Amygdala (tissue), 56 donors: ENCODE measurements around the gene PPP6R1.
A peak's percentile ranks its signal among the peaks of the same experiment; 100 is the strongest.
"Not testable (repeated sequence)": the region's sequence is repeated elsewhere in the genome, so short reads cannot be mapped to it uniquely, and the experiment has no call there.

Source experiments
- DNase-seq, 56 donors: peaks; one replicate each; lab custom pipeline; 2025; lab: John Stamatoyannopoulos, UW

Gene PPP6R1

DNA sequence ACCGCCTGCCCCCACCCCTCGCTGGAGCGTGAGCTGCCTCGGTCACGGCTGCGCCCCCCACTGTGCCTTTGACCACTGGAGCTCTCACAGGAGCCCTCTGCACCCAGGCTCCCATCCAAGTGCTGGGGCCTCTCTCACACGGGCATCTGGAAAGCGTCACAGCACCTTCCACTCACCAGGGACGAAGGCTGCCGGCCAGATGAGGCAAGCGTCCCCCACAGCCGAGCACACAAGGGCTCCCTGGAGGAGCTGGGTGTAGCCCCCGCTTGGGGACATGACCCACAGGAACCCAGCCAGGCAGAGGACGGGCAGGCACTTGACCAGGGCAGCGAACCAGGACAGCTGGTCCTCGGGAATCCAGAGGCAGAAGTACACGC lies 30.8 kb downstream of the PPP6R1 start:
- DNase-seq = no peak

DNA sequence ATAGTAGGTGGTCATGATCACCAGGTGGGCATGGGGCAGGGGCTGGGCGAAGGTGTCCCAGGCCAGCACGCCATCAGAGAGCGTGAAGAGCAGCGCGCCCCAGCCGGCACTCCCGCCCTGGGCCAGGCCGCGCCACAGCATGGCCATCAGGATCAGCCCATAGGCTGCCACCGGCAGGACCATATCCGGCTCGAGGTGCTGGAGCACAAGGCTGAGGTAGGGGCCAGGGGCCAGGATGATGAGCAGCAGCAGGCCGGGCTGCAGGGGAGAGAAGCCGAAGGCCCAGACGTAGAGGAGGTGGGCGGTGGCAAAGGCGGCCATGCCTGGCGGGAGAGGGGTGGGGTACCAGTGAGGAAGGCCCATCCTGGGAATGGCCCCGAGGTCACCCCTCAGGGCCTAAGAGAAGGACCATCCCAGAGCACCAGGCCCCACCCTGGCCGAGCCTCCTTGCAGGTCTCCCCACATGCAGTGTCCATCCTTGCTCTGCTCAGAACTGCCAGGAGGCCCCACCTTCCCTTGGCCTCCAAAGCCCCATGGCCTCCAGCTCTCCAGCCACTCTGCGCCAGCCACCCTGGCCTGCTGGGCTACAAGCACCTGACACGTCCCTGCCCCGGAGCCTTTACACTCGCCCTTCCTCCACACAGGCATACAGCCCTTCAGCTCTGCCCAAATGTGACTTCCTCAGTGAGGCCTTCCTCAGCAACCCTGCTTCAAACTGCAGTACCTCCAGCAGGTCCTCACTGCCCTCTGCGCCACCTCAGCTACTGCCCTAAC lies 31.4 kb downstream of the PPP6R1 start:
- DNase-seq = no peak

- DNase-seq = no peak
Measured at GRCh38 chr19:55226788-55227187, 32.0 kb downstream of the PPP6R1 start.

GRCh38 chr19:55226273-55226672 lies 32.5 kb downstream of the PPP6R1 start:
- DNase-seq = no peak

GRCh38 chr19:55225415-55225958 lies 33.3 kb downstream of the PPP6R1 start:
- no peak for DNase-seq

DNA sequence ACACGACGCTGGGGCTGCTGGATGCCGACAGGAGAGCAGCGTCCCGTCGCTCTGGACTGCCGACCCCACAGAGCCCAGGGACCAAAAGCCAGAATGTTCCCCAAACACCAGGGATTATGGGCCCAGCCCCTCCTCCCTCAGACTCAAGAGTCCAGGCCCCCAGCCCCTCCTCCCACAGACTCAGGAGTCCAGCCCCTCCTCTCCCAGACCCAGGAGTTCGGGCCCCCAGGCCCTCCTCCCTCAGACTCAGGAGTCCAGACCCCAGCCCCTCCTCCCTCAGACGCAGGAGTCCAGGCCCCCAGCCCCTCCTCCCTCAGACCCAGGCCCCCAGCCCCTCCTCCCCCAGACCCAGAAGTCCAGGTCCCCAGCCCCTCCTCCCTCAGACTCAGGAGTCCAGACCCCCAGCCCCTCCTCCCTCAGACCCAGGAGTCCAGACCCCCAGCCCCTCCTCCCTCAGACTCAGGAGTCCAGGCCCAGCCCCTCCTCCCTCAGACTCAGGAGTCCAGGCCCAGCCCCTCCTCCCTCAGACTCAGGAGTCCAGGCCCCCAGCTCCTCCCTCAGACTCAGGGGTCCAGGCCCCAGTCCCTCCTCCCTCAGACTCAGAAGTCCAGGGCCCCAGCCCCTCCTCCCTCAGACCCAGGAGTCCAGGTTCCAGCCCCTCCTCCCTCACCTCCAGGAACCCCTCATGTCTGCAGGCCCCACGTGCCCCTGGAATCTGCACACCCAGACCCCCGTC lies 34.0 kb downstream of the PPP6R1 start:
- not testable (repeated sequence) for DNase-seq

DNA sequence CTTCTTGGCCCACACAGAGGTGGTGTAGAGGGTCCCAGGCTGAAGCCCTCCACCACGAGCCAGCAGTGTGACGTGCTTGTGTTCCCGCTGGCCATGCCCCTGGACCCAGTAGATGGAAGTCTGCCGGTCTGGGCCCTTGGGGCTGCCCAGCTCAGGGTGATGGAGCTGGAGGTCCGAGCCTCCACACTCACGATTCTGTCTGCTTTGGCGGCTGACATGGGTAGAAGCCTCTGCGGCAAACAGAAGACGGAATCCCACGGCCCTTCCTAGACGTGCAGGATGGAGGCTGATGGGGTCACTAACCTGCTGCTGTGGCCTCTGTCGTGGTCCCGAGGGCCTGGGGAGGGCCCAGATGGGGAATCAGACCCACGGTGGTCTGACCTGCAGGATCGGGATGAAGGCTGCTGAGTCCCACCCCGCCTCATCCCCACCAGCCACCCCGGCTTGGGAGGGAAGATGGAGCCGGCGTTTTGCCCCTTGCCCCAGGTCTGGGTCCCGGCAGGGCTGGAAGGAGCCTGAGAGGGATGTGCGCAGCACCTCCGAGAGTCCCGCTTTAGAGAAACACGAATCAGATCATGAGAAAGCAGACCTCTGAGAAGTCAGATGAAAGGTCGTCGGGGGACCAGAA lies 34.7 kb downstream of the PPP6R1 start:
- DNase-seq = no peak

GRCh38 chr19:55223291-55224037 lies 35.4 kb downstream of the PPP6R1 start:
- DNase-seq = no peak

DNA sequence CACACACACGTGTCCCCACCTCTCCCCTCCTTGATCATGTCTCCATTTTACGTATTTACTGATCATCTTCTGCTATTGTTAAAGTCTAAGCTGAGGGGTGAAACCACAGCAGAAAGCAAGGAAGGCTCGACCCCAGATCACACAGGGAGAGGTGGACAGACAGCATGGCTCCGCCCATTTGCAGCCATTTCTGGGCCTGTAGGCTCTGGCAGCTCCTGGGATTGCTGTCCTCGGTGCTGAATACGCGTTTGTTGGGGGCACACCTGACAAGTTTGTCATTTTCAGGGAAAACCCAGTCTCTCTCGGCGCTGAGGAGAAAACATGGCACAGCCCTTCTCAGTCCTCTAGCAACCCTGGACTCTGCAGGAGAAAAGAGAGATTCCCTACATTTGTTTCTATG lies 38.3 kb downstream of the PPP6R1 start:
- no peak for DNase-seq

DNA sequence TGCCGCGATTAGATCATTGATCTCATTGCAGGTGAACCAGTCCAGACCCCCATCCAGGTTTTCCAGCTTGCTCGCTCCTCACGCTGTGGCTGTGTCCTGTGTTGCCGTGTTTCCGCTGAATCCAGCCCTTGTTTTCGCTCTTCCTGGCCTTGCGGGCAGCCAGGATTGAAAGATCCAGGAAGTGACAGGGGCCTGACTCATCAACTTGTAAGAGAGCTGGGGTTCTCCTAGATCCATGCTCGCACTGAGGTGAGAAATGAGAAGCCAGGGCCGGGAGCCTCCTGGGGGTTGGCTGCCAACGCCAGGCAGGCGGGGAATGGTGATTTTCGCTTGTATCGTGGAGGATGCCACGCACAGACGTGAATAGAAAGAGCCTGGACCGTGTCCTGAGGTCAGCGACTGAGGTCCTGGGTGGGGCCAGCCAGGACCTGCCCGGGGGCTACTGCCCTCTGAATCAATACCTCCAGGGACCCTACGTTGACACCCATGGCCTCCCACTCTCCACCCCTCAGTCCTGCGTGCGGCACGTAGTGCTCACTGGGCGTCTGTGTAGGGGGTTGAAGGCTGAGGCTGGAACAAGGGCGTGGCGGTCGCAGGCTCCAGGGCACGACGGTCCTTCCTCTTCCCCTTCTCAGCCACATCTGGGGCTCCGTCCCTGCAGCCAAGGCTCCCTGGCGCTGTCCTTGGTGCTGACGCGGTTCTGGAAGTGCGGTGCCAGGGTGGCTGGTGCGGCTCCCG lies 42.2 kb downstream of the PPP6R1 start:
- DNase-seq = peak in 54 of 56 donors; percentile 14 to 87 (median 66)

- DNase-seq = no peak
Measured at GRCh38 chr19:55213547-55213946, 45.3 kb downstream of the PPP6R1 start.

GRCh38 chr19:55212447-55212846 lies 46.4 kb downstream of the PPP6R1 start:
- peak in 1 of 56 donors; percentile 9 for DNase-seq

GRCh38 chr19:55209693-55210472 lies 48.9 kb downstream of the PPP6R1 start:
- DNase-seq = no peak

- no peak for DNase-seq
Measured at GRCh38 chr19:55208880-55209692, 49.7 kb downstream of the PPP6R1 start, which contains the start of gene PTPRH. Gene PTPRH, minus strand, starts transcription at chr19:55209501. Its CDS starts 68 bp downstream, at chr19:55209433.

DNA sequence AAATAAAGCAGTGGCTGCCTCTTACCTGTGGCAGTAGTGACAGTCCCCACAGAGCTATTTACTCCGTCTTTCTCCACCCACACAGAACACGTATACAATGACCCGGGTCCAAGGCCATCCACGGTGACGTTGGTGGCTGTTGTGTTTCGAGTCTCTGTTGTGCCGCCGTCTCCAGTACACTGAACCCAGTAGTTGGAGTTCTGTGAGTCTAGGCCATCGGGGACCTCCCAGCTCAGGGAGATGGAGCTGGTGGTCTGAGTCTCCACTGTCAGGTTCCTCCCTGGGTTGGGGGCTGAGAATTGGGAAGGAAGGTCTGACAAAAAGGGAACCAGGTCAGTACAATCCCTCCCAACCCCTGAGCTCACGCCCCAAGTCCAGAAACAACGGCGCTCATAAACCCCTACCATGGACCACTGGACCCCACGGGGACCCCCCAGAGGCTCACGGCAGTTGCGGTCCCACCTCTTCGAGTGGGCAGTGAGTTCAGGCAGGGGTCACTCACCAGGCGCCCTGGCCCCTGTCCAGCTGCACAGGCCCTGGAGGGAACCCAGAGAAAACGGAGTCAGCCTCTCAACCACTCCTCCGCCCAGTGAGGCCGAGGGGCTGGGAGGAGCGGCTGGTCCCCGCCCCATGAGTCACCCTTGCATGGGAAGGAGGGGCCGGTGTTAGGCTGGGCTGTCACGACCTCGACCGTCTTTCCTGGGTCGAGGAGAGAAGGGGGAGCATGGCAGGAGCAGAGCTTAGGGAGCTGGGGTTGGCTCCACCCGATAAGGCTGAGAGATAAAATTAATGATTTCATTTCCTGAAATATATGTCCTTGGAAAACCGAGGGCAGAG lies 51.9 kb downstream of the PPP6R1 start:
- peak in 27 of 56 donors; percentile 1 to 71 (median 30) for DNase-seq

DNA sequence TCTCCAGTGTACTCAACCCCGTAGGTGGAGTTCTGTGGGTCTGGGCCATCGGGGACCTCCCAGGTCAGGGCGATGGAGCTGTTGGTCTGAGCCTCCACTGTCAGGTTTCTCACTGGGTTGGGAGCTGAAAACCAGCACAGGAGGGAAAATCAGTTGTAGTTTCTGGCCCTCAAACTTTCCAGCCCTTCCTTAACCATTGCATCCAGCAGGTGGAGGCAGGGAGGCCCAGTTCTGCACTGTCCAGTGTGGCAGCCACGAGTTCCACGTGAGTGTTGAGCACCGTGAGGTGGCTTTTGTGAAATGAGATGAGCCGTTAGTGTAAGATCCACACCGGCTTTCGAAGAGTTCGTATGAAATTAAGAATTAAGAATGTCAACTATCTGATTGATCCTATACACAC lies 56.6 kb downstream of the PPP6R1 start:
- not testable (repeated sequence) for DNase-seq

DNA sequence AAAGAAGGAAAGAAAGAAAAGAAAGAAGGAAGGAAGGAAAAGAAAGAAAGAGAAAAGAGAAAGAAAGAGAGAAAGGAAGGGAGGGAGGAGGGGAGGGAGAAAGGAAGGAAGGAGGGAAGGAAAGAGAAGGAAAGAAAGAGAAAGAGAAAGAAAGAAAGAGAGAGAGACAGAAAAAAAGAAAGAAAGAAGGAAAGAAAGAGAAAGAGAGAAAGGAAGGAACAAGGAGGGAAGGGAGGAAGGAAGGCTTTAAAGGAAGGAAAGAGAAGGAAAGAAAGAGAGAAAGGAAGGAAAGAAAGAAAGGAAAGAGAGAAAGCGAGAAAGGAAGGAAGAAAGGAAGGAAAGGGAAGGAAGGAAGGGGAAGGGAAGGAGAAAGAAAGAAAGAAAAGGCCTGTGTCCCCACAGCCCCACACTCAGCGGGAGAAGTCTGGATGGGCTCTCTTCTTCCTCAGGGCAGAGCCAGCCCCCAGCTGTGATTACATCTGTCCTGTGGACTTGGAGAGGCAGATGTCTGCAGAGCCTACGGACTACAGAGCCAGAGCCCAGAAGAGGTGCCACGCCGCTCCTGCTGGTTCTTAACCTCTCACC lies 59.1 kb downstream of the PPP6R1 start:
- DNase-seq = no peak
